GM23338 (cell line): ENCODE results near the gene SRY. TPM values are rescaled to one million over a fixed set of nuclear protein-coding genes. Genes with fewer than 3 reads are reported as not detected.

Source experiments
- ATAC-seq: fragments of 200-7000 bp; cut with Tn5 transposase; 3 replicates; pipeline ENCODE4 v1.9.1; 2020
- DNase-seq: peaks from one replicate; pipeline ENCODE4 v3.0.0-alpha.2; 2015; ENCODE audit warnings: low spot score
- H2AFZ ChIP-seq: fragments of 200-600 bp; sonication (generic); 2 replicates; pipeline ENCODE4 v1.8.0; 2016; ENCODE audit warnings: antibody characterized with exemption, mild to moderate bottlenecking, moderate library complexity
- H3F3A ChIP-seq: fragments of 200-600 bp; sonication (generic); replicated peaks from 2 replicates; pipeline ENCODE4 v1.8.0; 2017; ENCODE audit warnings: antibody characterized with exemption, mixed run types, low read depth
- H3K27ac ChIP-seq: fragments of 200-600 bp; sonication (generic); 2 replicates; pipeline ENCODE4 v1.6.1; 2016; ENCODE audit warnings: low read depth
- H3K27me3 ChIP-seq: fragments of 200-600 bp; sonication (generic); 2 replicates; pipeline ENCODE4 v1.8.0; 2016; ENCODE audit warnings: mild to moderate bottlenecking, mixed run types, moderate library complexity; ENCODE audit not compliant: insufficient read depth
- H3K36me3 ChIP-seq: fragments of 200-600 bp; sonication (generic); 2 replicates; pipeline ENCODE4 v1.8.0; 2016; ENCODE audit warnings: mild to moderate bottlenecking; ENCODE audit not compliant: insufficient read depth
- H3K4me1 ChIP-seq: fragments of 200-600 bp; sonication (generic); 2 replicates; pipeline ENCODE4 v1.8.0; 2016; ENCODE audit warnings: mild to moderate bottlenecking, moderate library complexity; ENCODE audit not compliant: insufficient read depth
- H3K4me2 ChIP-seq: fragments of 200-600 bp; sonication (generic); 2 replicates; pipeline ENCODE4 v1.7.1; 2017; ENCODE audit warnings: mixed run types
- H3K4me3 ChIP-seq: fragments of 200-600 bp; sonication (generic); 2 replicates; pipeline ENCODE4 v1.6.1; 2016; ENCODE audit warnings: mixed run types
- H3K79me2 ChIP-seq: fragments of 200-600 bp; sonication (generic); replicated peaks from 2 replicates; pipeline ENCODE4 v1.8.0; 2017; ENCODE audit warnings: mild to moderate bottlenecking; ENCODE audit not compliant: insufficient read depth
- H3K9me2 ChIP-seq: fragments of 200-600 bp; sonication (generic); 2 replicates; pipeline ENCODE4 v1.8.0; 2017; ENCODE audit not compliant: insufficient read depth
- H4K20me1 ChIP-seq: fragments of 200-600 bp; sonication (generic); replicated peaks from 2 replicates; pipeline ENCODE4 v1.8.0; 2017; ENCODE audit warnings: mild to moderate bottlenecking; ENCODE audit not compliant: insufficient read depth
- H3K27ac Mint-ChIP-seq: 2 replicates; pipeline ENCODE4 v1.8.0; 2020; ENCODE audit warnings: inconsistent platforms, mild to moderate bottlenecking, moderate library complexity, mixed read lengths
- H3K27me3 Mint-ChIP-seq: 3 replicates; pipeline ENCODE4 v1.8.0; 2022; ENCODE audit warnings: low read depth, mild to moderate bottlenecking, moderate library complexity, mixed read lengths, inconsistent platforms; ENCODE audit not compliant: insufficient read depth, poor library complexity
- H3K36me3 Mint-ChIP-seq: 3 replicates; pipeline ENCODE4 v1.8.0; 2021; ENCODE audit warnings: low read depth, mild to moderate bottlenecking, inconsistent platforms, moderate library complexity, mixed read lengths
- H3K4me1 Mint-ChIP-seq: 3 replicates; pipeline ENCODE4 v1.8.0; 2020; ENCODE audit warnings: mild to moderate bottlenecking, inconsistent platforms, mixed read lengths
- H3K4me3 Mint-ChIP-seq: 3 replicates; pipeline ENCODE4 v1.8.0; 2021; ENCODE audit warnings: moderate library complexity, mild to moderate bottlenecking, inconsistent platforms, mixed read lengths
- H3K9me3 Mint-ChIP-seq: 3 replicates; pipeline ENCODE4 v1.8.0; 2020; ENCODE audit warnings: moderate library complexity, mild to moderate bottlenecking, inconsistent platforms, mixed read lengths
- CREB1 ChIP-seq: fragments of 250-450 bp; sonication (Bioruptor Pico); IDR thresholded peaks from 2 replicates; pipeline ENCODE4 v1.5.0; 2020; ENCODE audit warnings: low read depth, mild to moderate bottlenecking, moderate library complexity
- CTCF ChIP-seq, 2 experiments: fragments of 200-600 bp in 1 of 2; sonication (generic) in 1 of 2; conservative IDR thresholded peaks; 2 replicates each; pipeline versions ENCODE4 v1.5.1 to v1.6.1; 2016 to 2017; ENCODE audit warnings: antibody characterized with exemption in 2 of 2, low read depth in 2 of 2, mild to moderate bottlenecking in 2 of 2, moderate library complexity in 1 of 2
- ETS1 ChIP-seq: IDR thresholded peaks from 2 replicates; pipeline ENCODE4 v1.6.1; 2016; ENCODE audit warnings: antibody characterized with exemption
- EZH2 ChIP-seq: fragments of 200-600 bp; sonication (generic); IDR thresholded peaks from one replicate; pipeline ENCODE4 v1.8.0; 2017; ENCODE audit warnings: antibody characterized with exemption, mild to moderate bottlenecking, low read depth; ENCODE audit not compliant: unreplicated experiment
- EZH2phosphoT487 ChIP-seq: fragments of 200-600 bp; sonication (generic); IDR thresholded peaks from one replicate; pipeline ENCODE4 v1.8.1; 2018; ENCODE audit warnings: antibody characterized with exemption; ENCODE audit not compliant: unreplicated experiment
- NANOG ChIP-seq: IDR thresholded peaks from 2 replicates; pipeline ENCODE4 v1.6.1; 2016; ENCODE audit warnings: antibody characterized with exemption, borderline replicate concordance
- POLR2AphosphoS5 ChIP-seq: IDR thresholded peaks from 2 replicates; pipeline ENCODE4 v1.6.1; 2016; ENCODE audit warnings: antibody characterized with exemption, low read depth
- REST ChIP-seq: IDR thresholded peaks from one replicate; pipeline ENCODE4 v1.6.1; 2018; ENCODE audit warnings: antibody characterized with exemption; ENCODE audit not compliant: unreplicated experiment
- ZNF114 ChIP-seq: fragments of 250-450 bp; sonication (Bioruptor Pico); IDR thresholded peaks from 2 replicates; pipeline ENCODE4 v1.5.0; 2020; ENCODE audit warnings: mild to moderate bottlenecking, moderate library complexity
- ZNF462 ChIP-seq: fragments of 250-450 bp; sonication (Bioruptor Pico); IDR thresholded peaks from 2 replicates; pipeline ENCODE4 v1.5.0; 2020; ENCODE audit warnings: mild to moderate bottlenecking, moderate library complexity
- polyA plus RNA-seq: library from polyadenylated mRNA; unstranded; fragments of >200 nt; fragmentation: Nextera tagmentation; extraction: Ambion mirVana; gene quantifications from 2 replicates; pipeline ENCODE4 v1.2.1, GENCODE V29; 2016
- total RNA-seq: library from RNA; depleted of rRNA; stranded (reverse); fragments of >200 nt; shearing (Covaris generic); gene quantifications from 2 replicates; pipeline ENCODE4 v1.2.3, GENCODE V29; 2014

The SRY gene
- total and polyA plus RNA-seq, 2 experiments from 2014 or later, result 3.2 to 12.3 TPM

DNA sequence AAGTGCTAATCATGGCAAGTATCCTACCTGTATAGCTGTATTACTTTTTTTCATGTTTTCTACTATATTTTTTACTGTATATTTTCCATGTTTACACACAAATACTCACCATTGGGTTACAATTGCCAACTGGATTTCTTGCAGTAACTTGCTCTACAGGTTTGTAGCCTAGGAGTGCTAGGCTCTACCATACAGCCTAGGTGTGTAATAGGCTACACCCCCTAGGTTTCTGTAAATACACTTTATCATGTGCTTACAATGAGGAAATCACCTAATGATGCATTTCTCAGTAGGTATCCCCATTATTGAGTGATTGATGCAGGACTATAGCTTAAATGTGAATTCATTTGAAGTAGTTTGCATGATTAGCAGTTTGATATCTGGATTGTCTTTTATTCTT, 10.5 kb upstream of the SRY start (continued):
- no peak for TF ChIP-seq EZH2phosphoT487
- no peak for TF ChIP-seq CREB1 (CRISPR knock-in tag)
- TF ChIP-seq ETS1, result no peak
- no peak for TF ChIP-seq NANOG
- TF ChIP-seq POLR2AphosphoS5, result no peak
- no peak for TF ChIP-seq CTCF (conservative IDR thresholded peaks at IDR 0.05; ENCODE audit: low read depth in 2 of 2)
- no peak for TF ChIP-seq EZH2
- no peak for TF ChIP-seq ZNF114
- no peak for TF ChIP-seq REST

DNA sequence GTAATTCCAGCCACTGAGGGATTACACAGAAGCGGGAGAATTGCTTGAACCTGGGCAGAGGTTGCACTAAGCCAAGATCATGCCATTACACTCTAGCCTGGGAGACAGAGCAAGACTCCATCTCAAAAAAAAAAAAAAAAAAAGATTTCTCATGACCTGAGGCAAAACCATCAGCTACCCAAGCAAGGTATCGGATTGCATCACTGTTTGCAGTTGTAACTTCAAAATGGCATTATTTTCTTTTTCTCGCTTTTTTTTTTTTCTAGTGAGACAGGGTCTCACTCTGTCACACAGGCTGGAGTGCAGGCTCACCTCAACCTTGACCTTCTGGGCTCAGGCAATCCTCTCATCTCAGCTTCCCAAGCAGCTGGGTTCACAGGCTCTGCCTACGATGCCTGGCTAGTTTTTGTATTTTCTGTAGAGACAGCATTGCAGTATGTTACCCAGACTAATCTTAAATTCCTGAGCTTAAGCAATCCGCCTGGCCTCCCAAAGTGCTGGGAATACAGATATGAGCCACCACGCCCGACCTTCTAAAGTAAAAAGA, 9.6 kb upstream of the SRY start:
- Mint-ChIP-seq H3K4me1 (peaks cover 6% of the 10 kb centered on the region; the same call in 2 of the 3 replicates), H3K27ac (no peak overlapping the region), H3K27me3 (no peaks in the 10 kb centered on the region), H3K4me3 (no peak overlapping the region), H3K9me3 (no peaks in the 10 kb centered on the region), H3K36me3 (no peaks in the 10 kb centered on the region)
- no peaks in the 10 kb centered on the region for H3K9me2 ChIP-seq
- no peaks in the 10 kb centered on the region for H4K20me1 ChIP-seq
- no peaks in the 10 kb centered on the region for H3K36me3 ChIP-seq
- H3K79me2 ChIP-seq, result no peaks in the 10 kb centered on the region
- H3F3A ChIP-seq, result no peaks in the 10 kb centered on the region
- no peak overlapping the region for H3K4me2 ChIP-seq
- no peak for ATAC-seq
- H3K4me3 ChIP-seq, result no peak overlapping the region
- no peak for DNase-seq
- H2AFZ ChIP-seq, result no peak overlapping the region; the same call in 1 of the 2 replicates
- no peaks in the 10 kb centered on the region for H3K27me3 ChIP-seq
- peaks cover 9% of the 10 kb centered on the region for H3K4me1 ChIP-seq
- no peak overlapping the region for H3K27ac ChIP-seq
- TF ChIP-seq CTCF (conservative IDR thresholded peaks at IDR 0.05; ENCODE audit: low read depth in 2 of 2) (no peak), ZNF462 (no peak), NANOG (no peak), EZH2phosphoT487 (no peak)
